Bronchial epithelial cell (primary cell): ENCODE measurements around the gene CCDC85A. TPM values are rescaled to one million over a fixed set of nuclear protein-coding genes. Genes with fewer than 3 reads are reported as not detected.
"Not testable (repeated sequence)": the region's sequence is repeated elsewhere in the genome, so short reads cannot be mapped to it uniquely, and the experiment has no call there.

Experiments used
- DNase-seq: peaks from one replicate; pipeline ENCODE4 v3.0.0-alpha.2; 2010; ENCODE audit warnings: low read depth
- FAIRE-seq: peaks from 2 replicates; lab custom pipeline; 2011; peaks lifted over from hg19 to GRCh38; lab: Jason Lieb, UNC
- H3K27me3 ChIP-seq: 2 replicates; pipeline ENCODE4 v1.5.1; 2011; ENCODE audit warnings: low read length; ENCODE audit not compliant: control insufficient read depth, insufficient read depth
- H3K36me3 ChIP-seq: 2 replicates; pipeline ENCODE4 v1.5.1; 2011; ENCODE audit warnings: low read length; ENCODE audit not compliant: control insufficient read depth, insufficient read depth
- H3K4me3 ChIP-seq: 2 replicates; pipeline ENCODE4 v1.5.1; 2011; ENCODE audit warnings: mild to moderate bottlenecking, low read depth, low read length, control low read depth
- CTCF ChIP-seq: IDR thresholded peaks from 2 replicates; pipeline ENCODE4 v1.5.1; 2011; ENCODE audit warnings: mild to moderate bottlenecking, moderate library complexity, low read length, control low read depth, inconsistent platforms; ENCODE audit not compliant: insufficient read depth, severe bottlenecking
- total RNA-seq: library from RNA; depleted of rRNA; stranded (reverse); fragments of >200 nt; gene quantifications from 2 replicates; pipeline ENCODE4 v1.2.1, GENCODE V29; 2014

CCDC85A gene
- total RNA-seq, 1 donor from 2014 or later: not detected

DNA sequence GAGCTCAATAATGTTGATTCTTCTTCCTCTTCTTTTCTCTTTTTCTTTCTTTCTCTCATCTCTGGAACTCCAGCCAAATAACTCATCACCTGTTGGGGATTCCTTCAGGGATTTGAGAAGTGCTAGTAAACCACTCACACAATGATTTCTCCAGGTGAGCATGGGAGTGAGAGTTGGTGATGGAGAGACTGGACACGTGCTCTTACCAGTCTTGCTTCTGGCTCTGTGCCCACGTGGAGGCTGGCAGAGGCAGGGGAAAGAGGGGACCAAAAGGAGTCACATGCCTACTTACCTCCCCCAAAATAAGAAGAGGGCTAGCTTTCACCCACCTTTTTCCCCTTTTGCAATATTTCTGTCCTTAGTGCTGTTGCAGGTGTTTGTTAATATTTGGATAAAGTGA lies 28.6 kb upstream of the CCDC85A start:
- DNase-seq (no peak), FAIRE-seq (no peak)
- H3K4me3 ChIP-seq: no peak overlapping the region
- H3K27me3 ChIP-seq: no peaks in the 10 kb centered on the region
- H3K36me3 ChIP-seq: no peaks in the 10 kb centered on the region
- TF ChIP-seq CTCF: no peak

DNA sequence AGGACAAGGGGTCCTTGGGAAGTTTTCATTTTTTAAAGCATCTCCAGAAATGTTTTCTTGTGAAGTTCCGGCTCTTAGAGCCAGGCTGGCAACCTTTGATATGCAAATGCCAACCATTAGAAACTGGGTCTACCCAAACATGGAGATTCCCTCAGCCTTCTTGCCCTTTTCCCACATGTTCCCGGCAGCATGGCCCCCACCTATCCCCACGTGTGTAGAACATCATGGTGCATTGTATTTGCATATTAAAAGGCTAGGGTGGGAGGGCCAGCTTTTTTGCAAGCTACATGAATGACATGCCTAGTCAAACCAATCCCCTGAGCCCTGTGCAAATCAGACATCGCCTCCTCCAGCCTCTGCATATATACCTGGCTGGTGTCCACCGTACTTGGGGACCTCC lies 23.9 kb upstream of the CCDC85A start:
- not testable (repeated sequence) for H3K4me3 ChIP-seq, DNase-seq, H3K27me3 ChIP-seq, H3K36me3 ChIP-seq, FAIRE-seq

DNA sequence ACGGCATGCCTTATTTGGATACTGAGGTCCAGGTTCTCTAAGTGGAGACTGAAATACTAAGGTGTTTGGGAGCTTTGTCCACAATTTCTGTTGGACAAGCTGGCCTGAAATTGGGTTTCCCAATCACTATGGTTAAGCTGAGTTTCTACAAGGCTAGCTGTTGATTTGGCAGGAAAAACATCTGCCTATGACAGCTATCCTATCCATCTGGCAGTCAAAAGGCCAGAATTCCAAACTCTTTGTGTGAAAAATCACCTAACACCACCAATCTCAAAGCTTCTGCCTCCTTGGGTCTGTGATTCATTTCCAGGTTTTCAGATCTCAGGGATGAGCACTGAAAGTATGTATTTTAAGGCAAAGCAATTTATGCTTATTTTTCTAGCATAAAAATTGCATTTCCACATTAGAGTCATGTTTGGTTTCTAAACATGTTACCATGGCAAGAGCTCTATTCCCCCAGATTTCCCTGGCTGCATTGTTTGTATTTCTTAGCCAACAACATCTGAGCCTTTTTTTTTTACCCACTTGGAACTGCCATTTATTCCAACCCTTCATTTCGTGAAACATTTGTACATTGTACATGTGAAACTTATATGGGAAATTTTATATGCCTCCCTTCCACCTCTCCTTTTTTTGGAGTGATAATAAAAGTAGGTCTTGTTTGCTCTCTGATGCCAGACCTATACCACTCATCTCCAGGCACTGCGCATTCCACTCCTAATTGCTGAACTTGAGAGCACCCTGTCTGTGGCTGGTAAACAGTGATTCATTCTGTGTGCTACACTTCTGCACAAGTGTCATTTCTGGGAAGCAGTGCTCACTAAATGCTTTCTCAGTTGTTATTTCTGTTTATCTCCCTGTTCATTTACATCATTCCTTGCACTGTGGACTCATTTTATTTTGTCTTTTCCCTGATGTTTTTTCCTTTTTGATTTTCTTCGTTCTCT lies 15.9 kb upstream of the CCDC85A start:
- Histone ChIP-seq H3K36me3 (no peaks in the 10 kb centered on the region), H3K27me3 (no peaks in the 10 kb centered on the region), H3K4me3 (no peak overlapping the region)
- DNase-seq (peak; percentile 41), FAIRE-seq (no peak)
- no peak for TF ChIP-seq CTCF

- Histone ChIP-seq H3K27me3 (no peaks in the 10 kb centered on the region), H3K4me3 (no peak overlapping the region), H3K36me3 (no peaks in the 10 kb centered on the region)
- DNase-seq (no peak), FAIRE-seq (no peak)
- no peak for TF ChIP-seq CTCF
Observed at GRCh38 chr2:56169521-56169920, 14.3 kb upstream of the CCDC85A start.

GRCh38 chr2:56170504-56170903 lies 13.3 kb upstream of the CCDC85A start:
- no peak for TF ChIP-seq CTCF
- Histone ChIP-seq H3K36me3 (no peaks in the 10 kb centered on the region), H3K4me3 (no peak overlapping the region), H3K27me3 (no peaks in the 10 kb centered on the region)
- FAIRE-seq (no peak), DNase-seq (no peak)

DNA sequence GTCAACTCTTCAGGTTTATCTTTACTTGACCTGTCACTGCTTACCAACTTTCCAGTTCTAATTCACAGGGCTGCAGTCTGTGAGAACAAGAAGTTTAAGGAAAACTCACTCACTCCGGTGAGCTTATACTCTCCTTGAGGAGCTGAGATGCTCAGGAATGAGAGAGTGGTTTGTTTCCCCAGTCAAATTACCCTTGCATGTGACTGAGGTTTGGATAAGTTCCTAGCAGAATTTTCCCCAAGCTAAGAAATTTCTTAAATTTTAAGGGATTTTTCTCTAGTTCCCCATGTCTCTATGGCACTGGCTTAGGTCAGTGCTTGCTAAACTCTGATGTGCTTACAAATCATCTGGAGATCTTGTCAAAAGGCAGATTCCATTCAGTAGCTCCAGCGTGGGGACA lies 12.8 kb upstream of the CCDC85A start:
- Histone ChIP-seq H3K27me3 (no peaks in the 10 kb centered on the region), H3K36me3 (no peaks in the 10 kb centered on the region), H3K4me3 (no peak overlapping the region)
- DNase-seq (no peak), FAIRE-seq (no peak)
- TF ChIP-seq CTCF: no peak
